ENCODE data around the gene ARL13B.
"Not testable (repeated sequence)": the region's sequence is repeated elsewhere in the genome, so short reads cannot be mapped to it uniquely, and the experiment has no call there.

The ARL13B gene

GRCh38 chr3:94063496-94064119 is 83.7 kb downstream of the ARL13B start:
- no peak for DNase-seq

DNA sequence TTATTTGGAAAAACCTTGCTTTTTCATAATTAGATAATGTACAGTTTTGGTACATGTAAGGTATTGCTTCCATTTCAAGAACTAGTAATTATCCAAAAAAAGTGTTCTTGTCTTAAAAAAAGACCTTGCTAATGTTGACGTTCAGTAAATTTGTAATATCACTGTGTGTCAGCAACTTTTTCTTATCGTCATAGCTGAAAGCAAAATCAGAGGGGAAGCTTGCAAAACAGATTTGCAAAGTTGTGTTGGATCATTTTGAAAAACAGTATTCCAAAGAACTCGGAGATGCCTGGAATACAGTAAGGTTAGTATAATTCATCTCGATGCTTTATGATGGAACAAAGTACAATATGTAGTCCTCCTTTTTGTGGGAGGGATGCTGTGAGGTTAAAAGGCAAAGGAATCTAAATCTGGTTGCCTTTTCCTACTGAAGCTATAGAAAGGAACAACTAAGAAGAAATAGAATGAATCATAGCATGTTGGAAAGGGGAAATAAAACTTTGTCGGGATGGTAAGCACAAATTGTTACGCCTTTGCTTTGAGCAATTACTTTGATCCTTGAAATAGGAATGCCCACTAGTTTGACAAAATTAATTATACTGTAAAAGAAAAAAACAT is 84.4 kb downstream of the ARL13B start:
- no peak for DNase-seq

- no peak for DNase-seq
These were observed 85.2 kb downstream of the ARL13B start for GRCh38 chr3:94065122-94065521.

DNA sequence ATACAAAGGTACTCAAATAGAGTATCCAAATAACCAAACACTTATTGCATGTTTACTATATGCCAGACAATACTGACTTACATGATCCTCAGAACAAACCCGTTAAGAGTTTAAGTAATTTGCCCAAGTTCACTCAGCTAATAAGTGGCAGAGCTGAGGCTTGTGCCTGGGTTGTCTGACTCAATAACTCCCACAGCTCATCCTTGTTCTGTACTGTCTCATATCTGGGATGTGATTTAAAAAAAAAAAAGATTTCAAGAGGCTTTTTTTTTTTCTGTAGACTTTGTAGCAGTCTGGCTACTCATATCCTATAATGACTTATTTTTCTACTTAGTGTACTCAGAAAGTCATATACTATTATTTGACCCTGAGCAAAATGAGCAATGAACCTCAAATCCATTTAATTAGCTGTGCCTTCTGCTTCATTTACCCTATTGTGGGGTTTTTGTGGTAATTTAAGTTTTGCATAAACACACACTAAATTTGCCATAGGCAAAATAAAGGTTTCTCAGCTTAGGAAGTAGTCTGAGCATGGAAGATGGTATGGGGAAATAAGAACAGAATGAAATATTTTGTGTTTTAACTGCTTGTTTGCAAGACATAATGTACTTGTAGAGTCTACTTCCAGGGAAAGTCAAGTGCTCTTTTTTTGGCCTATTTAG is 86.0 kb downstream of the ARL13B start:
- DNase-seq, result no peak

DNA sequence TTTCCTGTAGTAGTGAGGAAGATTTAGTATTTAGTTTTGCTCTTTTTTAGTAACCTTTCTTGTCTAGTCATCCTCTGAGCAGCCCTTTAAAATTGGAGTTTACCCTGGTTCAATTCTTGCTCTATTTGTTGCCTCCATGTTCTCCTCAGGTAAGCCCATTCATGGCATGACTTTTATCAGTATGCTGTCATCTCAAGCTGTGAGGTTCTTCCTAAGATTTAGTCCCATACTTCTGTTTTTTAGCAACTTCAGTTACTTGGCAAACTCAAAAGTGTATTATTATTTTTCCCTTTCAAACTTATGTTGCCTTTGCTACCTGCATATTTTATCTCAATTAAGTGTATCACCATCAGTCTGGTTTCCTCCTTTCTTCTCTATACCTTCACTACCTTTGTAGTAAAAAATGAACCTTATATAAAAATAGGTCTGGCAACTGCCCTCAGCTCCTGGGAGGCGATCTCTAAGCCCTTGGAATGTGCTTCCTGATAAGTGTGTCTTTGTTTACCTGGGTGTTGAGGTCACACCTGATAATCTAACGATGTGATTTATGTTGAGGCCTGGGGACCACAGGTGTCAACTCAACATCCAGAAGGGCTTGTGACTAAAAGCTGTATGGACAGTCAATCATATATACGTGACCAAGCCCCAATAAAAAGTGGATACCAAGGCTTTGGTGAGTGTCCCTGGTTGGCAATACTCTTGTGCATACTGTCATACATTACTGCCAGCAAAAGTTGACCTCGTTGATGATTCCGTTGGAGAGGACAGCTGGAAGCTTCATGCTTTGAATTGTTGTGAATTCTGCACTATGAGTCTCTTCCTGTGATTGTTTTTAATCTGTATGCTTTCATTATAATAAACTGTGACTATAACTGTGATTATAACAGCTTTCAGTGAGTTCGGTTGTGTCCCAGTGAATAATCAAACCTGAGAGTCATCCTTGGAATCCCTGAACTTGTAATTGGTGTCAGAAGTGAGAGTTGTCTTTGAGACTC is 86.8 kb downstream of the ARL13B start:
- DNase-seq, result no peak

- DNase-seq, result no peak
These were observed 89.3 kb downstream of the ARL13B start for GRCh38 chr3:94069194-94069813.

DNA sequence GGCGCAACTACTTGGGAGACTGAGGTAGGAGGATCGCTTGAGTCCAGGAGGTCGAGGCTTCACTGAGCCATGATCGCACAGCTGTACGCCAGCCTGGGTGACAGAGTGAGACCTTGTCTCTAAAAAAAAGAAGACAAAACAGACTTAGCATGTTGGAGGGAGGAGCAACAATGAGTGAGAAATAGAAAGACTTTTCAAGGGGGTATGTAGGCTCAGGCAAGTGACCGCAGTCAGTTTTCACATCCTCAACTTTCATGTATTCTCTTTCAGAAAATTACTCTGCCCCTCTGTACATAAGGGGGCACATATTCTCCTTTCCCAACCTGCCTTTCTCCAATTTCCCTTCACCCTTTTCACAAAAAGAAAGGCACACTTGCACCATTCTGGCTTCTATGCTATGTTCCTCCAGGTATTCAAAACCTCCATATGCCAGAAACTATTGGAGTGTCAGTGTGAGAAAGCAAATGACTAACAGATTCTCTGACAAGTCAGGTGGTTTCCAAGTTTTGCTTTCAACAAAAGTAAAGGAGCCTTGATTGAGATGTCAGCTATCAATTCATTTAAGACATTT is 90.5 kb downstream of the ARL13B start:
- no peak for DNase-seq

- DNase-seq, result no peak
These were observed 91.8 kb downstream of the ARL13B start for GRCh38 chr3:94071713-94072284.

- no peak for DNase-seq
These were observed 96.1 kb downstream of the ARL13B start for GRCh38 chr3:94076055-94076454.

DNA sequence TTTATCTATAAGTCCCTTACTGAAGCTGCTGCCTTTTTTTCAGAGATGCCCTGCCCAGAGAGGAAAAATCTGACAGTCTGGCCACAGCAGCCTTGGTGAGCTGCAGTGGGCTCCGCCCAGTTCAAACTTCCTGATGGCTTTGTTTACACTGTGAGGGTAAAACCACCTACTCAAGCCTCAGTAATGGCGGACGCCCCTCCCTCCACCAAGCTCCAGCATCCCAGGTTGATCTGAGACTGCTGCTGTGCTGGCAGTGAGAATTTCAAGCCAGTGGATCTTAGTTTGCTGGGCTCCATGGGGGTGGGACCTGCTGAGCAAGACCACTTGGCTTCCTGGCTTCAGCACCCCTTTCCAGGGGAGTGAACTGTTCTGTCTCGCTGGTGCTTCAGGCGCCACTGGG is 100.6 kb downstream of the ARL13B start:
- DNase-seq, result not testable (repeated sequence)

GRCh38 chr3:94081884-94082283 is 101.9 kb downstream of the ARL13B start:
- DNase-seq, result no peak

DNA sequence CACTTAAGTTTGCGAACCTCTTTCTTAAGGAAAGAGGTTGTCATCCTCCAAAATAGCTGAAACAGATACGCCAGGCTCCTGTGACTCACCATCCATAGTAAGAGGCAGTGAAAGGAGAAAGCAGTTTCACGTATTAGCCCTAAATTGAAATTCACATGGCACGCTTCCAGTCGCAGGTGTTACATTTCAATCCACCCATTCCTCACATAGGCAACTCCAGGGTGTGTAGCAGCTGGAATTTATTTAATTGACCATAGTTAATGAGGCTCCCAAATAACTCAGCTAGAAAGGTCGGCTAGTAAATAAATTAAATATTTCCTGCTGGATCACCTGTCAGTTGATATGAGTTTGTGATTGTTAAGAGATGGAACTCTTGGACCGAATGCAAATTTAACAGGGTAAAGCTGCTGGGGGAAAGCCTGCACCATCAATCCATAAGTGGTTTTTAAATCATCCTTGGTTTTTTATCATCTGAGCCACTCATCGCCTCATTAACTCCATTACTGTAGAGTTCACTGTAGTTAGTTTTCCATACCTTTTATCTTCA is 102.5 kb downstream of the ARL13B start:
- DNase-seq, result no peak

DNA sequence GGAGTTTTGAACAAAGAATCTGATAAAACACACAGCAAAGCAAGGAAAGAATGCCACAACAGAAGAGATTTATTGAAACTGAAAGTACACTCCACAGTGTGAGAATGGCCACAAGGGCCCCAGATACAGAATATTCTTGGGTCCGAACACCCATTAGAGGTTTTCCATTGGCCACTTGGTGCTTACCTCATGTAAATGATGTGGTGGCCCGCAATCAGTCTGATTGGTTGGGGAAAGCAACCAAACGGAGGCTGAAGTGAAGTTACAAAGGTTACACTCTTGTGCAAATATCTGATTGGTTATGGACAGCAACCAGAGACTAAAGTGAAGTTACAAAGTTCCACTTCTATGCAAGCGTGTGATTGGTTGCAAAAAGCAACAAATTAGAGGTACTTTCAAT is 103.3 kb downstream of the ARL13B start:
- DNase-seq, result no peak

- no peak for DNase-seq
These were observed 109.2 kb downstream of the ARL13B start for GRCh38 chr3:94089126-94089525.

DNA sequence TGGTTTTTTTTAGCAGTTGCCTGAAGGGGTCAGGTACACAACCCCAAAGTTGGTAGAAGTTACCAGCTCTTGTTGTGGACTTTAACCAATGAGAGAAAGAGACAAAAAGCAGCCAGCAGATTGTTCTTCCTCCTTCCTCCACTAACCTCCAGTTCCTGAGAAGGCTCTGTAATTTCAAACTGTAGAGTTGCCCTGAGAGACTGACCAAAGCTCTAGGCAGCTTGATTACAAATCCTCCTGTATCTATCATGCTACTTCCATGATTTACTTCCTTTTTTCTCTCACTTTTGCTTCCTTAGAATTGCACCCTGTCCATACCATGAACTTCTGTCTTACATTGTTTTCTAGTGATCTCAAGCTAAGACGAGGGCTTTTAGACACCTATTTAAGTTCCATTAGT is 112.1 kb downstream of the ARL13B start:
- DNase-seq, result no peak

GRCh38 chr3:94093151-94093550 is 113.2 kb downstream of the ARL13B start:
- no peak for DNase-seq

GRCh38 chr3:94095111-94095510 is 115.2 kb downstream of the ARL13B start:
- no peak for DNase-seq

GRCh38 chr3:94098452-94098851 is 118.5 kb downstream of the ARL13B start:
- DNase-seq, result no peak

DNA sequence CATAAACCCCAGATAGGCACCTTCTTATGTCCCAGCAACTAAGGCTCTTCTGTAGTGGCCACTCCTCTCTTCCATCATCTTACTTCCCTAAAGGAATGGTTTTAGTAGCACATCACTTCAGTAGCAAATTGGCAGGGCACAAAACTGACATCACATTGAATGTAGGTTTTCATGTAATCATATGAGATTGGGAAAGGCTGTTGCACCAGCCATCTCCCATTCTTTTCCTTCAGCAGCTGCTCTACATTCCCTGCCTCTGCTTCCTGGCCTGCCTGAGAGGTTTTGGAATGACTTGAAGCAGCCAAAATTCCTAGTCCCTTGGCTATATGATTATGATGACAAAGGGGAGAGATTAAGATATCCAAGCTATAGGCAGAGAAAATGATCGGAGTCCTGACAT is 119.4 kb downstream of the ARL13B start:
- DNase-seq, result no peak

- no peak for DNase-seq
These were observed 121.9 kb downstream of the ARL13B start for GRCh38 chr3:94101860-94102259.

Data from activated CD4-positive, alpha-beta T cell treated with anti-CD3 and anti-CD28 coated beads for 48 hours (primary cell).